Measurements from ENCODE around the gene SPATA7.

- TF ChIP-seq, protein P1, sequence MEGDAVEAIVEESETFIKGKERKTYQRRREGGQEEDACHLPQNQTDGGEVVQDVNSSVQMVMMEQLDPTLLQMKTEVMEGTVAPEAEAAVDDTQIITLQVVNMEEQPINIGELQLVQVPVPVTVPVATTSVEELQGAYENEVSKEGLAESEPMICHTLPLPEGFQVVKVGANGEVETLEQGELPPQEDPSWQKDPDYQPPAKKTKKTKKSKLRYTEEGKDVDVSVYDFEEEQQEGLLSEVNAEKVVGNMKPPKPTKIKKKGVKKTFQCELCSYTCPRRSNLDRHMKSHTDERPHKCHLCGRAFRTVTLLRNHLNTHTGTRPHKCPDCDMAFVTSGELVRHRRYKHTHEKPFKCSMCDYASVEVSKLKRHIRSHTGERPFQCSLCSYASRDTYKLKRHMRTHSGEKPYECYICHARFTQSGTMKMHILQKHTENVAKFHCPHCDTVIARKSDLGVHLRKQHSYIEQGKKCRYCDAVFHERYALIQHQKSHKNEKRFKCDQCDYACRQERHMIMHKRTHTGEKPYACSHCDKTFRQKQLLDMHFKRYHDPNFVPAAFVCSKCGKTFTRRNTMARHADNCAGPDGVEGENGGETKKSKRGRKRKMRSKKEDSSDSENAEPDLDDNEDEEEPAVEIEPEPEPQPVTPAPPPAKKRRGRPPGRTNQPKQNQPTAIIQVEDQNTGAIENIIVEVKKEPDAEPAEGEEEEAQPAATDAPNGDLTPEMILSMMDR (IDR thresholded peaks at IDR 0.05): no peak
- TF ChIP-seq POLR2A (IDR thresholded peaks at IDR 0.05) (no peak), POLR2AphosphoS5 (IDR thresholded peaks at IDR 0.05; ENCODE audit: insufficient read depth in 1 of 2, low read depth in 1 of 2) (no peak)
These were observed 40.8 kb downstream of the SPATA7 start for GRCh38 chr14:88426271-88426670.
